ENCODE results near the gene AKR1B1. TPM values are rescaled to one million over a fixed set of nuclear protein-coding genes. Genes with fewer than 3 reads are reported as not detected.

The AKR1B1 gene
- total and polyA plus RNA-seq, 9 of the 15 experiments (the other 6 are each of a cell fraction or from before 2014, with no cell fraction given), result 2.0 to 10.6 (median 6.2) TPM

DNA sequence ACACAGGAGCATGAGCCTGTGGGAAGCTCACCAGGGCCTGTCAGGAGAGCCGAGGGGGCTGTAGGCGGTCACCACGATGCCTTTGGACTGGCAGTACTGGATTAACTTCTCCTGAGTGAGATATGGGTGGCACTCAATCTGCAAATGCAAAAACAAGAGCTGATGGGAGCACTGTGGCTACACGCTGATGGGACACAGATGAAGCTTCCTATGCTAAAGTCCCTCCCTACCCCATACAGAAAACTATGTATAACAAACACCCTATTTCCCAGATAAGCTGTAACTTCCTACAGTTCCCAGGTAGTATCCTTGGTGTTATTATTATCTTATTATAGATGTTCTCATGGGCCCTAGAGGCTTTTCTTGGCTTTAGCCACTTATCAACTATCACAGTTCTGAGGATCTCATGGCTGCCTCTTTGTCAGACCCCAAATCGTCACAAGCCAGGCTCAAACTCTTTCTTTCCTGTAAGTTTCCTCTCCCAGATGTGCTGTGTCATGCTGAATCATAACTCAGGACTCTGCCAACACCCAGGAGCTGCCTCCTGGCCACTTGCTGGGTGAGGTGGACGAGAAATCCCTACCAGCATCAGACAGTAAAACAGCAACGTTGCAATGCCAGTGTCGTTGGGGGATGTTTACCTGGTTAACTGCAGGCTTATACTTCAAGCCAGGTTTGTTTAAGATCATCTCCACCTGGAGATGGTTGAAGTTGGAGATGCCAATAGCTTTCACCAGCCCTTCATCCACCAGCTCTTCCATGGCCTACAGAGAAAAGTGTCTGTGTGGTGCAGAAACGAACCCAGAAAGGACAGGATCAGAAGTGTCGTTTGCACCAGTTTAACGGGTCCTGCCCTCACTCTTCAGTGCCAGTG lies 10.3 kb downstream of the AKR1B1 start (continued):
- TF ChIP-seq SMC3 (conservative IDR thresholded peaks at IDR 0.05; ENCODE audit: insufficient read depth, low read depth, low read length), result no peak
- TF ChIP-seq, protein P1, sequence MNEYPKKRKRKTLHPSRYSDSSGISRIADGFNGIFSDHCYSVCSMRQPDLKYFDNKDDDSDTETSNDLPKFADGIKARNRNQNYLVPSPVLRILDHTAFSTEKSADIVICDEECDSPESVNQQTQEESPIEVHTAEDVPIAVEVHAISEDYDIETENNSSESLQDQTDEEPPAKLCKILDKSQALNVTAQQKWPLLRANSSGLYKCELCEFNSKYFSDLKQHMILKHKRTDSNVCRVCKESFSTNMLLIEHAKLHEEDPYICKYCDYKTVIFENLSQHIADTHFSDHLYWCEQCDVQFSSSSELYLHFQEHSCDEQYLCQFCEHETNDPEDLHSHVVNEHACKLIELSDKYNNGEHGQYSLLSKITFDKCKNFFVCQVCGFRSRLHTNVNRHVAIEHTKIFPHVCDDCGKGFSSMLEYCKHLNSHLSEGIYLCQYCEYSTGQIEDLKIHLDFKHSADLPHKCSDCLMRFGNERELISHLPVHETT (CRISPR knock-in tag; conservative IDR thresholded peaks at IDR 0.05 in 1 of 2, IDR thresholded peaks at IDR 0.05 in 1 of 2), result peak in 1 of 2 experiments; percentile 23; a peak in 1 of 4 replicates
- peak; percentile 82 for TF ChIP-seq EP300 (IDR thresholded peaks at IDR 0.05; ENCODE audit: low read length)
- TF ChIP-seq ZBTB49 (CRISPR knock-in tag; IDR thresholded peaks at IDR 0.05; ENCODE audit: borderline replicate concordance), result no peak
- TF ChIP-seq FOSL1 (tag; conservative IDR thresholded peaks at IDR 0.05), result peak; percentile 93
- TF ChIP-seq ATF2 (CRISPR knock-in tag; IDR thresholded peaks at IDR 0.05), result no peak
- TF ChIP-seq MEIS2 (IDR thresholded peaks at IDR 0.05; ENCODE audit: partially characterized antibody), result peak; percentile 37
- TF ChIP-seq ZNF592 (IDR thresholded peaks at IDR 0.05), result peak; percentile 93
- no peak for TF ChIP-seq ZNF518B (CRISPR knock-in tag; IDR thresholded peaks at IDR 0.05)
- TF ChIP-seq HDAC2 (IDR thresholded peaks at IDR 0.05), result no peak
- TF ChIP-seq NRF1 (conservative IDR thresholded peaks at IDR 0.05 in 1 of 2, IDR thresholded peaks at IDR 0.05 in 1 of 2), result peak in 1 of 2 experiments; percentile 12; a peak in 1 of 4 replicates
- TF ChIP-seq KAT7 (CRISPR knock-in tag; IDR thresholded peaks at IDR 0.05; ENCODE audit: borderline replicate concordance), result no peak
